ENCODE measurements around the gene VSIG2. TPM values are rescaled to one million over a fixed set of nuclear protein-coding genes. Genes with fewer than 3 reads are reported as not detected.

VSIG2 gene
- total and polyA plus RNA-seq, 10 of the 15 experiments (the other 5 are each of a cell fraction or from before 2014, with no cell fraction given) = 0.13 to 0.31 (median 0.15) TPM; not detected in 5

- TF ChIP-seq, protein P1, sequence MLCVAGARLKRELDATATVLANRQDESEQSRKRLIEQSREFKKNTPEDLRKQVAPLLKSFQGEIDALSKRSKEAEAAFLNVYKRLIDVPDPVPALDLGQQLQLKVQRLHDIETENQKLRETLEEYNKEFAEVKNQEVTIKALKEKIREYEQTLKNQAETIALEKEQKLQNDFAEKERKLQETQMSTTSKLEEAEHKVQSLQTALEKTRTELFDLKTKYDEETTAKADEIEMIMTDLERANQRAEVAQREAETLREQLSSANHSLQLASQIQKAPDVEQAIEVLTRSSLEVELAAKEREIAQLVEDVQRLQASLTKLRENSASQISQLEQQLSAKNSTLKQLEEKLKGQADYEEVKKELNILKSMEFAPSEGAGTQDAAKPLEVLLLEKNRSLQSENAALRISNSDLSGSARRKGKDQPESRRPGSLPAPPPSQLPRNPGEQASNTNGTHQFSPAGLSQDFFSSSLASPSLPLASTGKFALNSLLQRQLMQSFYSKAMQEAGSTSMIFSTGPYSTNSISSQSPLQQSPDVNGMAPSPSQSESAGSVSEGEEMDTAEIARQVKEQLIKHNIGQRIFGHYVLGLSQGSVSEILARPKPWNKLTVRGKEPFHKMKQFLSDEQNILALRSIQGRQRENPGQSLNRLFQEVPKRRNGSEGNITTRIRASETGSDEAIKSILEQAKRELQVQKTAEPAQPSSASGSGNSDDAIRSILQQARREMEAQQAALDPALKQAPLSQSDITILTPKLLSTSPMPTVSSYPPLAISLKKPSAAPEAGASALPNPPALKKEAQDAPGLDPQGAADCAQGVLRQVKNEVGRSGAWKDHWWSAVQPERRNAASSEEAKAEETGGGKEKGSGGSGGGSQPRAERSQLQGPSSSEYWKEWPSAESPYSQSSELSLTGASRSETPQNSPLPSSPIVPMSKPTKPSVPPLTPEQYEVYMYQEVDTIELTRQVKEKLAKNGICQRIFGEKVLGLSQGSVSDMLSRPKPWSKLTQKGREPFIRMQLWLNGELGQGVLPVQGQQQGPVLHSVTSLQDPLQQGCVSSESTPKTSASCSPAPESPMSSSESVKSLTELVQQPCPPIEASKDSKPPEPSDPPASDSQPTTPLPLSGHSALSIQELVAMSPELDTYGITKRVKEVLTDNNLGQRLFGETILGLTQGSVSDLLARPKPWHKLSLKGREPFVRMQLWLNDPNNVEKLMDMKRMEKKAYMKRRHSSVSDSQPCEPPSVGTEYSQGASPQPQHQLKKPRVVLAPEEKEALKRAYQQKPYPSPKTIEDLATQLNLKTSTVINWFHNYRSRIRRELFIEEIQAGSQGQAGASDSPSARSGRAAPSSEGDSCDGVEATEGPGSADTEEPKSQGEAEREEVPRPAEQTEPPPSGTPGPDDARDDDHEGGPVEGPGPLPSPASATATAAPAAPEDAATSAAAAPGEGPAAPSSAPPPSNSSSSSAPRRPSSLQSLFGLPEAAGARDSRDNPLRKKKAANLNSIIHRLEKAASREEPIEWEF (IDR thresholded peaks at IDR 0.05; ENCODE audit: insufficient replicate concordance, low read depth, low read length) = no peak
- TF ChIP-seq IRF3 (IDR thresholded peaks at IDR 0.05) = no peak
- TF ChIP-seq, protein P2, sequence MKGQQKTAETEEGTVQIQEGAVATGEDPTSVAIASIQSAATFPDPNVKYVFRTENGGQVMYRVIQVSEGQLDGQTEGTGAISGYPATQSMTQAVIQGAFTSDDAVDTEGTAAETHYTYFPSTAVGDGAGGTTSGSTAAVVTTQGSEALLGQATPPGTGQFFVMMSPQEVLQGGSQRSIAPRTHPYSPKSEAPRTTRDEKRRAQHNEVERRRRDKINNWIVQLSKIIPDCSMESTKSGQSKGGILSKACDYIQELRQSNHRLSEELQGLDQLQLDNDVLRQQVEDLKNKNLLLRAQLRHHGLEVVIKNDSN (IDR thresholded peaks at IDR 0.05; ENCODE audit: borderline replicate concordance, extremely low read length, insufficient read depth, low read depth, low read length) = no peak
- TF ChIP-seq MYB (IDR thresholded peaks at IDR 0.05; ENCODE audit: borderline replicate concordance, low read depth, low read length) = no peak
- no peak for TF ChIP-seq IRF4 (IDR thresholded peaks at IDR 0.05; ENCODE audit: low read depth, low read length)
- TF ChIP-seq CBFB (IDR thresholded peaks at IDR 0.05; ENCODE audit: low read depth) = no peak
- TF ChIP-seq SRF (IDR thresholded peaks at IDR 0.05; ENCODE audit: low read depth in 2 of 2, low read length in 2 of 2) = no peak
- no peak for TF ChIP-seq TARDBP (IDR thresholded peaks at IDR 0.05; ENCODE audit: borderline replicate concordance)
- TF ChIP-seq EED (IDR thresholded peaks at IDR 0.05; ENCODE audit: low read depth) = no peak
- TF ChIP-seq, protein P3, sequence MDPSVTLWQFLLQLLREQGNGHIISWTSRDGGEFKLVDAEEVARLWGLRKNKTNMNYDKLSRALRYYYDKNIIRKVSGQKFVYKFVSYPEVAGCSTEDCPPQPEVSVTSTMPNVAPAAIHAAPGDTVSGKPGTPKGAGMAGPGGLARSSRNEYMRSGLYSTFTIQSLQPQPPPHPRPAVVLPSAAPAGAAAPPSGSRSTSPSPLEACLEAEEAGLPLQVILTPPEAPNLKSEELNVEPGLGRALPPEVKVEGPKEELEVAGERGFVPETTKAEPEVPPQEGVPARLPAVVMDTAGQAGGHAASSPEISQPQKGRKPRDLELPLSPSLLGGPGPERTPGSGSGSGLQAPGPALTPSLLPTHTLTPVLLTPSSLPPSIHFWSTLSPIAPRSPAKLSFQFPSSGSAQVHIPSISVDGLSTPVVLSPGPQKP (IDR thresholded peaks at IDR 0.05; ENCODE audit: low read depth, low read length) = no peak
- TF ChIP-seq ATF2 (IDR thresholded peaks at IDR 0.05; ENCODE audit: low read length) = no peak
Observed at GRCh38 chr11:124769806-124770774, 18.0 kb upstream of the VSIG2 start (continued).
